Stimulated activated CD4-positive, alpha-beta T cell treated with anti-CD3 and anti-CD28 coated beads, Interleukin-1b, Interleukin-23, amount 100 ng/mL, for 48 hours (primary cell): ENCODE results near the gene SEMA7A.

Source experiments
- DNase-seq: peaks from one replicate; pipeline ENCODE4 v3.0.0-alpha.2; 2020

SEMA7A gene

GRCh38 chr15:74415966-74416916 is 17.5 kb downstream of the SEMA7A start:
- no peak for DNase-seq

DNA sequence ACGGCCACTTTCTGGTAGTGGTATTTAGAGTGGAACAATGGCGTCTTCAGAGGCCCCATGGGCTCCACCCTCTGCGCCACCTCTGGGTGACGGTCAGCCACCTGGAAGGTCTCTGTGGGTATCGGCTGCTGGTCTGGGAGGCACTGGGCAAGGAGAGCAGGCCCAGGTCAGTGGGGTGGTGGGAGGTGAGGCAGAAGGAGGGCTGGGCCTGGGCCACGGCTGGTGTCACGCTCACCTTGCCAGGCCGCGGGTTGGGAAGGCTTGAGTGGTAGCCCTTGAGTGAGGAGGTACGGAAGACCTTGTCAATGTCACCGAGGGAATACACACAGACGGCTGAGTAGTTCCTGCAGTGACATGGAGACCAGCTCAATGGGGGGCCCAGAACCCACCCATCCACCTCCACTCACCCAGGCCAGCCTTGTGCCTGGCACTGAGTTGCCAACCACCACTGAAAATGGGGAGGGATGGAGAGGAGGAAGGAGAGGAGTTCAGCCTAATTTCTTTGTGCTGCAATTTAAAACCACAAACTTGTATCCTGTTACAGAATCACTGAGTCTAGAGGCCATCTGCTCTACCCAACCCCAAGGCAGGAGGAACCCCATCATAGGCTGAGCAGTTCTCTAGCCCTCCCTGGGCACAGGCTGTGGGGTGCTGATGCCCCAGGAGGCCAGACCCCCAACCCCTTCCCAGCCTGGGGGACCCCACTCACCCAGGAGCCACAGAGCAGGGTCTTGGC is 19.0 kb downstream of the SEMA7A start:
- DNase-seq: no peak

GRCh38 chr15:74414081-74414580 is 19.6 kb downstream of the SEMA7A start:
- no peak for DNase-seq

DNA sequence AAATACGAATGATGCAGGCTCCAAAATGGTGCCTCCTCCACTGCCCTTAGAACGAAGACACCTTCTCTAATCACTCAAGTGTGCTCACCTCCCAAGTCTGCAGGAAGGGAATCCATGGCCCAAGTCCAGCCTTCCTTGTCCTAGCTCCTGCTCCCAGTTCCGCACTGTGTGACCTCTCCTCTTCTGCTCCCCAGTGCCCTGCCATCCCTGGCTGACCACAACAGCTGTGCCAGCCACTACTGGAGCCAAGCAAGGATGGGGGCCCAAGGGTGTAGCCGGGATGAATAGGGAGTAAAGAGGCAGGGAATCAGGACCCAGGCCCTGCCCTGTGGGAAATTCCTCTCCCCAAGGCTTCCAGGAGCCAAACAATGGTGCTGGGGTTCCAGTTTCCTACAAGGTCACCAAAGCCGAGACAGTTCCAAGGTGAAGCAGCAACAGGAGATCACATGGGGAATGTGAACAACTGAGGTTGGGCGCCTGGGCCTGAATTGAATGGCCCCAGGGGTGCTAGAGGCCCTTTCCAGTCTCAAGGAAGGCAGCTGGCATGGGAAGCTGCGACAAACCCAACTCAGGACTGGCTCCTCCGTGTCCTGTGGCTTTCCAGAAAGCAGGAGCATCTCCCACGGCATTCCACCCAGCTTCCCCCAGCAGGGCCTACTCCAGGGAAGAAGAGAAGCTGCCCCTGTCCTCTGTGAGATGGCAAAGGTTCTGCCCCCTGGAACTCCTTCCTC is 20.2 kb downstream of the SEMA7A start:
- DNase-seq: no peak

- no peak for DNase-seq
Measured at GRCh38 chr15:74412159-74412558, 21.6 kb downstream of the SEMA7A start.

GRCh38 chr15:74411686-74412085 is 22.1 kb downstream of the SEMA7A start:
- no peak for DNase-seq

DNA sequence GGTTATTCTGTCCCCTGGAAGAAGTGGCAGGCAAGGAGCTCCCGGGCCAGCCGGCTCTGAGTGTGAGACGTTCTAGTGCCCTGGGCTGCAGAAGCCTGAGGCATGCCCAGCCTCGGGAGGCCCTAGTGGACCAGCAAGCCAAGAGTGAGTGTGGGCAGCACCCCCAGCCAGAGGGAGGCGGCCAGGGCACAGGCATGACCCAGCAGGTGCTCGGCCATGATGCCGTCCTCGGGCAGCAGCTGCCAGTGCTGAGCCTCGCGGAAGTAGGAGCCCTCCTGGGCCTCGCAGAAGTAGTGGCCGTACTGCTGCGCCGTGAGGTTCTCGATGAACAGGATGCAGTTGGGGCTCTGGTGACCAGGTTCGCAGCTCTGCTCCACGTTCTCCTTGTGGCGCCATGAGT is 23.3 kb downstream of the SEMA7A start:
- DNase-seq: no peak

GRCh38 chr15:74409225-74409624 is 24.5 kb downstream of the SEMA7A start:
- DNase-seq: no peak

GRCh38 chr15:74408815-74409214 is 24.9 kb downstream of the SEMA7A start:
- DNase-seq: no peak

- no peak for DNase-seq
Measured at GRCh38 chr15:74408385-74408784, 25.4 kb downstream of the SEMA7A start.

GRCh38 chr15:74406992-74407705 is 26.6 kb downstream of the SEMA7A start:
- DNase-seq: no peak

- DNase-seq: no peak
Measured at GRCh38 chr15:74406517-74406916, 27.2 kb downstream of the SEMA7A start.

- no peak for DNase-seq
Measured at GRCh38 chr15:74405823-74406222, 27.9 kb downstream of the SEMA7A start.

- no peak for DNase-seq
Measured at GRCh38 chr15:74403991-74404563, 29.7 kb downstream of the SEMA7A start.

DNA sequence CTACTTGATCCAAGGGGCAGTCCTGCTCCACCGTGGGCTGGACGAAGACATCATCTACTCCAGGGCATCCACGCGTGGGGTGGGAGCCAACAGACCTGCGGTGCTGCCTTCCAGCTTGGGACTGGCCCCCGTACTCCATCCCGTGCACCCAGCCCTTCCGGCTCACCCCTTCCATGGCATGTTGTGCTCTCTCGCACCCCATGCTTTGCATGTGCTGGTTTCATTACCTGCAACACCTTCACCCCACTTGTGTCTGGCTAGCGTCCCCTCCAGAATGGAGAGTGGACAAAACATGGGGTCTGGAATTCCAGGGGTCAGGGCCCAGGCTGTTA is 30.2 kb downstream of the SEMA7A start:
- no peak for DNase-seq

DNA sequence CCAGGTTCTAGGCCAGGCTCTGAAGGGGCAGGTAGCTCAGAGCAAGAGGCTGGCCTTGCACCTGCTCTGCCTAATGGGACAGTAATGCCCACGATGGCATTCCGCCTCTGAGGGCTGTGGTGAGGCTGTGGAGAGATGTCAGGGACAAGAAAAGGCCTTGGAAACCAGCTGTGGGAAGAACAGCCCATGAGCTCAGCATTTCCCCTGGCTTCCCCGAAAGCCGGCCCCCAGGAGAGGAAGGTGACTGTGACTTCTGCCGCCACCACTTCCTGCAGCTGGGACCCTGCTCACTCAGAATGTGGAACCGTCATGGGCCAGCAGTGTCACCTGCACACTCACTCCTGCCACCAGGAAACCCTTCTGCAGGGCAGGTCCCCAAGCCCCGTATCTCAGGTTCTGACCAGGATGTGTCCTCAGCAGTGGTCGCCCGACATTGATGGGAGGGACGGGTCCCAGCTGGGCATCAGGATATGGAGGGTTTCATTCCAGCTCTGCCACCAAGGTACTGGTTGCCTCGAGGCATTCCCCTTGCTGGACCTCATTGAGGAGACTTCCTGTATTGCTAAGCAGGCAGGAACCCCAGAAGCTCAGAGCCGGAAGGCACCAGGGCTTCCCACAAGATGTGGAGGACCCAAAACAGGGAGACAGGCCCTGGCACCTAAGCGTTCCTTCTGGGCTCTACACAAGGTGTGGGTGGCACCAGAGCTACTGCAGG is 30.7 kb downstream of the SEMA7A start:
- peak; percentile 92 for DNase-seq

GRCh38 chr15:74402337-74402841 is 31.4 kb downstream of the SEMA7A start:
- no peak for DNase-seq

DNA sequence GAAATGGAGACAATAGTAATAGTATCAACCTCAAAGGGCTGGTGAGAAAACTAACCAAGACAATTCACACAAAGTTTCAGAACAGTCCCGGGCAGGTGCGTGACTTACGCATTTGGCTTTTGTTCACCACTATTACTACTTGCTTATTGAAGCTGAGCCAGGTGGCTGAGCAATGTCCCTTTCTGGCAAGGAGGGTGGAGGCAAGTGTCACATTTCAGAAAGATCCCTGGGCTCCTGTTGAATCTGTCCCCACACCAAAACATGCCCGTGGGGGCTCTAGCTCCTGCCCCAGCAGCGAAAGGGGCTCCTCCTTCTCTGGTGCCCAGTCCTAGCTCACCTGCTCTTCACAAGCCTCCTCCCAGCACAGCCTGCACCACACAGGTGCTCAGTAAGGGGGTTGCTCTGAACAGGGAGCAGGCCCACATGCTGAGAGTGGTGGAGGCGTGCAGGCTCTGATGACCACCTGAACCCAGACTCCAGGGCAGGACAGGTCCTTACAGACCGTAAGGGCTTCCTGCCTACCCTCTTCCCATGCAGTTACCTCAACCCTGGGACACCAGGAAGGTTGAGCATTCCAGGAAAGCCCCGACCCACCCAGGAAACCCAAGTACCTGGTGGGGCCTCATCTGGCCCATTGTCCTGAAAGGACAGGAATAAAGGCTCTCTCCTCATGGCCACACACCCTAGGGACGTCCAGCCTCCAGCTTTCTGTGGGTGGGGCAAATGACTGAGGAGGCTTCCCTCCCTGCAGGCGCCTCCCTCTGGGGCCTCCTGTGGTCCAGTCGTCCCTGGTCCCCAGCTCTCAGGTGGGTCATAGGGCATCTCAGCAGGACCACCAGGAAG is 32.6 kb downstream of the SEMA7A start:
- DNase-seq: peak; percentile 70

DNA sequence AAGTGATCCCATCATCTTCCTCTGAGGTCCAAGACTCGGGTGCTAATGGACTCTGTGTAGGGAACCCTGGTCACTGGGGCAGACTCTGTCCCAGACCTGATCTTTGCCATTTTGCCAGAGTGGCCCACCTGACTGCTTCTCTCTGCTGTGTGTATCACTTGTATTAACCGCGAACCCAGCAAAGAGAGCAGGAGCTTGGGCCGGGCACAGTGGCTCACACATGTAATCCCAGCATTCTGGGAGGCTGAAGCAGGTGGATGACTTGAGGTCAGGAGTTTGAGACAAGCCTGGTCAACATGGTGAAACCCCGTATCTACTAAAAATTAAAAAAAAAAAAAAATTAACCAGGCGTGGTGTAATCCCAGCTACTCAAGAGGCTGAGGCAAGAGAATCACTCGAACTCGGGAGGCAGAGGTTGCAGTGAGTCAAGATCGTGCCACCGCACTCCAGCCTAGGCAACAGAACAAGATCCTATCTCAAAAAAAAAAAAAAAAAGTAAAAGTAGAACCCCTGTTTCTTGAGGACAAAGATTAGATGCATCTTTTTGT is 33.4 kb downstream of the SEMA7A start:
- DNase-seq: peak; percentile 66
